HG03342 (cell line): ENCODE measurements around the gene SLC22A24.
"Not testable (repeated sequence)": the region's sequence is repeated elsewhere in the genome, so short reads cannot be mapped to it uniquely, and the experiment has no call there.

Source experiments
- ATAC-seq: cut with Tn5 transposase; IDR thresholded peaks from one replicate; pipeline ENCODE4 v1.9.1; 2021; ENCODE audit warnings: mild to moderate bottlenecking, moderate library complexity; ENCODE audit not compliant: unreplicated experiment

SLC22A24 gene, protein sequence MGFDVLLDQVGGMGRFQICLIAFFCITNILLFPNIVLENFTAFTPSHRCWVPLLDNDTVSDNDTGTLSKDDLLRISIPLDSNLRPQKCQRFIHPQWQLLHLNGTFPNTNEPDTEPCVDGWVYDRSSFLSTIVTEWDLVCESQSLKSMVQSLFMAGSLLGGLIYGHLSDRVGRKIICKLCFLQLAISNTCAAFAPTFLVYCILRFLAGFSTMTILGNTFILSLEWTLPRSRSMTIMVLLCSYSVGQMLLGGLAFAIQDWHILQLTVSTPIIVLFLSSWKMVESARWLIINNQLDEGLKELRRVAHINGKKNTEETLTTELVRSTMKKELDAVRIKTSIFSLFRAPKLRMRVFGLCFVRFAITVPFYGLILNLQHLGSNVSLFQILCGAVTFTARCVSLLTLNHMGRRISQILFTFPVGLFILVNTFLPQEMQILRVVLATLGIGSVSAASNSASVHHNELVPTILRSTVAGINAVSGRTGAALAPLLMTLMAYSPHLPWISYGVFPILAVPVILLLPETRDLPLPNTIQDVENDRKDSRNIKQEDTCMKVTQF

DNA sequence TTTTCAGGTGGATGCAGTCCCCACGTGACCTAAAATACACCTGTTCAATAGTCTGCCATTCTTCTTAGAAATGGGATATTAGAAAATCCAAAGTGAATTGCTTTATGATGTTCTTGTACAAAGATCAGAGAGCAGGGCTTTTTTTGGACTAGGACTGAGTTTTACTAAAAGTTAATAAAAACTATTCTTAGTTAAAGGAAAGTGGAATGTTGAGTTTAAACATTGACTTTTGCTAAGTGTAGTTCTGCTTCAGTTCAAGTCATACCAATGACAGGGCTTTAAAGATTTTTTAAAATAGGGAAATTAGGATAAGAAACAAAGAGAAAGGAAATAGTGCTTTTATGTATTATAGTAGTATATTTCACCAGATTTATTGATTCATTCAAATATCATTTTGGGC is at the start of gene SLC22A24:
TSS of gene SLC22A24 (minus strand) at position 101 of the 400 bp plus-strand sequence. CDS start 442 bp downstream, outside the sequence.
- ATAC-seq = no peak

- no peak for ATAC-seq
Observed at GRCh38 chr11:63180536-63180935, 36.5 kb upstream of the SLC22A24 start.

DNA sequence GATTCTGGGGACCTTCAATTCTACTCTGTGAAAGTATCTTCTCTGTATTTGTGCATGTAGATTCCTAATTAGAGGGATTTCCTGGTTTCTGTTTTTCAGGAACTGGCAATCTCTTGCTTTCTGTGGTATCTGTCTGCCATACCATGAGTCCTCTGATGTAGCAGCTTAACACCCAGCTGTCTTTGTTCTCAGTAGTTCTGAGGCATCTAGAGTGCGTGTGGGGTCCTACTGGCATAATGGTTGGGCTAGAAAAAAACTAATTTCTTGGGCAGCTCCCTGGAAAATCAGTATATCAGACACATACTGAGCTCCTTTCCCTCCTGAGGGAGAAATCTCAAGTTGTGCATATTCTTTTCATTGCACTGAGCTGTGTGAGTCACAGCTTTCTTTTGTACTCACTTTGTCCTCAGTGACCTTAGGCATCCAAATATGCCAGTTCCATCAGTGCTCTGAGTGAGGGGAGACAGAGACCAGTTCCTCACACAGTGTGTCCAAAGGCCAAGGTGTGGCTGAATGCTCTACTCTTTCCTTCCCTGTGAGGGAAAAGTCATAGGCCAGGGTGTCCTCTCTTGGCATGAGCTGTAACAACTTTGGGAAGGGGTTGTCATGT is 35.5 kb upstream of the SLC22A24 start:
- ATAC-seq = no peak

- ATAC-seq = no peak
Observed at GRCh38 chr11:63177872-63178271, 33.9 kb upstream of the SLC22A24 start.

- ATAC-seq = no peak
Observed at GRCh38 chr11:63165706-63166310, 21.8 kb upstream of the SLC22A24 start.

DNA sequence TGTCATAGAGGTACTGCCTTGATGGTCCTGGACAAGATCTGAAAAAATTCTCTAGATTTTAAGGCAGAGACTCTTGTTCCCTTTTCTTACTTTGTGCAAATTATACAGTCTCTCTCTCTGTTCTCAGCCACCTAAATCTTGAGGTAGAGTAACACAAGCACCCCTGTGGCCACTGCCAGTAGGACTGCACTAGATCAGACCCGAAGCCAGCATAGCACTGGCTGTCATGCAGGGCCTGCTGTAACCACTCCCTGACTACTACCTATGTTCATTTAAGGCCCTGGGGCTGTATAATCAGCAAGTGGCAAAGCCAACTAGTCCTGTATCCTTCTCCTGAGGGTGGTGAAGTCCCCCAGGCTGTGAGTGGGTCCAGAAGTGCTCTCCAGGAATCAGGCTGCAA is 11.8 kb upstream of the SLC22A24 start:
- ATAC-seq = no peak

DNA sequence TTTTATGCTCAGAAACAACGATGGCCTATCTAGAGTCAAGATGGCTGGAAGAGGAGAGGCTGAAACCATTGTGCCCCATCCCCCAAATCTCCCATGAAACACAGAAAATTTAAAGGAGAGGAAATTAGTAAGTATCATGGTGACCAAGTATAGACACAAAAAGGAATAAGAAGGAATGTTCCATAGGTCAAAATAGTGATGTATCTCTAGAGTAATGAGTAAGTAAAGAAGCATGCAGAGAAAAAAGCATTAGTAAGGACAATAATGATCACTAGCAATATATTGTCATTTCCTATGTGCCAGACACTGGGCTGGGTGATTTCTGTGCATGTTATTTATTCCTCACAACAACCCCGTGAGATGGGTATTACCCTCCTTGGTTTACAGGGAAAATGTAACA is 2.6 kb upstream of the SLC22A24 start:
- ATAC-seq = no peak

DNA sequence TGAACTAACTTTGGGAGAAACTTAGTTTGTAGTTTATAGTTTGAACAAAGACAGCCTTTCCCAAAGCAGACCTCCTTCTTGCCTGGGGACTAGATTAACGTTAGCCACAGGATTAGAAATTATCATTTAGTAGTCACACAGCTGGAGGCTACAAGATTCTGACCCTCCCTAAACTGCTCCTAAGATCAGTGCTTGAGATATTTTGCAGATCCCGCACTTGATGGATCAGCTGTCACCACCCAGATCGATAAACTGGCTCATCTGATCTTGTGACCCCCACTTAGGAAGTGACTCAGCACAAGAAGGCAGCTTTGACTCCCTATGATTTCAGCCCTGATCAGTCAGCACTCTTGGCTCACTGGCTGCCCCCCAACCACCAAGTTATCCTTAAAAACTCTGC is 1.6 kb downstream of the SLC22A24 start:
- no peak for ATAC-seq

DNA sequence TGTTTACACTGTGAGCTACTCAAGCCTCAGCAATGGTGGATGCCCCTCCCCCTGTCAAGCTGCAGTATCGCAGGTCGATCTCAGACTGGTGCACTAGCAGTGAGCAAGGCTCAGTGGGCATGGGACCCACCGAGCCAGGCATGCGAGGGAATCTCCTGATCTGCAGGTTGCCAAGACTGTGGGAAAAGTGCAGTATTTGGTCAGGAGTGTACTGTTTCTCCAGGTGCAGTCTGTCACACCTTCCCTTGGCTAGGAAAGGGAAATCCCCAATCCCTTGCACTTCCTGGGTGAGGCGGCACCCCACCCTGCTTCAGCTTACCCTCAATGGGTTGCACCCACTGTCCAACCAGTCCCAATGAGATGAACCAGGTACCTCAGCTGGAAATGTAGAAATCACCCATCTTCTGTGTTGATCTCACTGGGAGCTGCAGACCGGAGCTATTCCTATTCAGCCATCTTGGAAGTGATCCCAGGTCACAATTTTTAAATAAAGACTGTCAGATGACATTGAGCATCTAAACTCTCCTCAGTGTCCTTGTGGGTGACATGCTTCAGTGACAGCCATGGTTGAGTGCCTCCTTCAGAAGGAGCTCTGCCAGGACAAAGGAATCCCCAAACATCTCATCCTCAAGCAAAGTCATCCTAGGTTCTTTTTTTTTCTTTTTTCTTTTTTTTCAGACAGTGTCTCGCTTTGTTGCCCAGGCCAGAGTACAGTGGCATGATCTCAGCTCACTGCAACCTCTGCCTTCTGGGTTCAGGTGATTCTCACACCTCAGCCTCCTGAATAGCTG is 10.8 kb downstream of the SLC22A24 start:
- no peak for ATAC-seq

DNA sequence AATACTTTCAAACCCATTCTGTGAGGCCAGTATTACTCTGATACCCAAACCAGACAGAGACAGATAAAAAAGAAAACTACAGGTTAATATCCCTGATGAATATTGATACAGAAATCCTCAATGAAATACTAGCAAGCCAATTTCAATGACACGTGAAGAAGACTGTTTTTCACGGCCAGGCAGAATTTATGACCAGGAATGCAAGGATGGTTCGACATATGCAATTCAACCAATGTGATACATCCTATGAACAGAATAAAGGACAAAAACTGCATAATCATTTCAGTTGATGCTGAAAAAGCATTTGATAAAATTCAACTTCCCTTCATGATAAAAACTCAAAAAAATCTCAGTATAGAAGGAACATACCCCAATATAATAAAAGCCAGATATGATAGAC is 44.5 kb downstream of the SLC22A24 start:
- ATAC-seq = no peak

GRCh38 chr11:63080682-63081081 is 63.3 kb downstream of the SLC22A24 start:
- no peak for ATAC-seq

DNA sequence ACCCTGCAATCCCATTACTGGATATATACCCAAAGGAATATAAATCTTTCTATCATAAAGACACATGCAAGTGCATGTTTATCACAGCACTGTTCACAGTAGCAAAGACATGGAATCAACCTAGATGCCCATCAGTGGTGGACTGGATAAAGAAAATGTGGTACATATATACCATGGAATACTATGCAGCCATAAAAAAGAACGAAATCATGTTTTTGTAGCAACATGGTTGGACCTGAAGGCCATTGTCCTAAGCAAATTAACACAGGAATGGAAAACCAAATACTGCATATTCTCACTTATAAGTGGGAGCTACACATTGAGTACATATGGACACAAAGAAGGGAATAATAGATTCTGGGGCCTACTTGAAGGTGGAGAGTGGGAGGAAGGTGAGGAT is 97.8 kb downstream of the SLC22A24 start:
- not testable (repeated sequence) for ATAC-seq

DNA sequence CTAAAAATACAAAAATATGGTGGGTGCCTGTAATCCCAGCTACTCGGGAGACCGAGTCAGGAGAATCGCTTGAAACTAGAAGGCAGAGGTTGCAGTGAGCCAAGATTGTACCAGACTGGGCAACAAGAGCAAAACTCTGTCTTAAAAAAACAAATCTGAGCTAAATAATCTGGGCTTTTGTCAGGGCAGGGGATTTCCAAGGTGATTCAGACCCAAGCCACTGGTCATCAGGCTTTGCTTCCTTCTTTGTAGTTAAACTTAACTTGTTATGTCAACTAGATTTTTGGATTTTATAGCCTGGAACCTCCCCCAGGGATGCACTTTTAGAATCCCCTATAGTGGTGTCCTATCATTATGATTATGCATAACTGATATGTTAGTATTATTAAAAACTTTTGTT is 101.4 kb downstream of the SLC22A24 start:
- no peak for ATAC-seq

DNA sequence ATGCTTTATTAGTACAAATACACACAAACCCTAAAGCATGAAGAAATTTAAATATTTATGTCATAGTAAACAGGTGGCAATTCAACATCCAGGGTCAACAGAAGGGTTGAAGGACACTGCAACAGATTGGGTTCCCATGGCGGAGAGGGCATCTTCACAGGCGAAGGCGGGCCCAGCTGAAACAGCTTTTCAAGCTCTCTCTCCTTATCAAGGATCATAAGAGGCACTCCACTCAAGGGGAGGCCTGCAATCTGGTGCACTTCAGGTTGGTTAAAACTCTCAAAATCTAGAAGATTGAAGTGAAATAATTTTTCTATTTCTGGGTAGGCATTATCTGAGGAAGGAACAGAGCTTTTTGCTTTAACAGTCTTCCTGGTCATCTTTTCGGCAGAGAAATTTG is 111.6 kb downstream of the SLC22A24 start:
- ATAC-seq = no peak
